Left cardiac atrium (tissue), 4 donors: ENCODE measurements around the gene EP400. TPM values are rescaled to one million over a fixed set of nuclear protein-coding genes. Genes with fewer than 3 reads are reported as not detected.
"Not testable (repeated sequence)": the region's sequence is repeated elsewhere in the genome, so short reads cannot be mapped to it uniquely, and the experiment has no call there.

Experiments
- ATAC-seq, 2 donors: fragments of 200-7000 bp; cut with Tn5 transposase; one replicate each; pipeline ENCODE4 v1.9.1; 2020; ENCODE audit warnings: mild to moderate bottlenecking in 2 of 2, moderate library complexity in 2 of 2
- DNase-seq: peaks from one replicate; pipeline ENCODE4 v3.0.0-alpha.2; 2020
- intact Hi-C, 2 donors: fragments of 100-400 bp; cut with DNase I; formaldehyde crosslinking; loops; one replicate each; pipeline versions ENCODE4 v1.14.1 to v1.15.1; 2022 to 2023
- total RNA-seq, 2 donors: library from RNA; stranded (reverse); fragmentation: NEBNext Ultra II Directional; extraction: Animal tissue kit (Norgen Biotek cat#: 25700); gene quantifications; one replicate each; pipeline ENCODE4 v1.2.1, GENCODE V29; 2021
- donor health status: DM: no; HTN: yes; CAD: no.
- donor health status: DM: no; HTN: yes; CAD: no; lungs with severe emphysema.
- donor health status: DM: yes; HTN: yes; CAD: no.
- donor health status: Dilated cardiomyopathy.

The EP400 gene
- total RNA-seq, 2 donors from 2014 or later, result 15.7 to 21.1 TPM

- intact Hi-C loops, ATAC-seq, DNase-seq: not testable (repeated sequence)
Measured at GRCh38 chr12:132047630-132048029, 97.9 kb downstream of the EP400 start.

DNA sequence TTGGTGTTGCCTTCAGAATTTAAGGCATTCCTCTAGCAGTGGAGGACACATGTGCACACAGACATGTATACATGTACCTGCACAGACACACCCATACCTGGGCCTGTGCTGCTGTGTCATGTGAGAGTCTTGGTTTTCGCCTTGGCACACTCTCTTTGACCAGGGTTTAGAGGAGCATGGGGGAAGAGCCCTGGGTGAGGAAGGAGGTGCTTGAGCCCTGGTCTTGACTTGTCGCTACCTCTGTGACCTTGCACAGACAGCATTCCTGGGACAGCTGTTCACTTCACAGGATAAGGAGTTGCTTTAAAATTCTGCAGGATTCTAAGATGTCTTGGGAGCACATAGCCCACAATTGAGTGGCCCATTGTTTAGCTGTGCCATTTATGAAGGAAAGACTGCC lies 99.7 kb downstream of the EP400 start:
- no peak for ATAC-seq
- no peak for DNase-seq
- intact Hi-C loops, result no loop called here

DNA sequence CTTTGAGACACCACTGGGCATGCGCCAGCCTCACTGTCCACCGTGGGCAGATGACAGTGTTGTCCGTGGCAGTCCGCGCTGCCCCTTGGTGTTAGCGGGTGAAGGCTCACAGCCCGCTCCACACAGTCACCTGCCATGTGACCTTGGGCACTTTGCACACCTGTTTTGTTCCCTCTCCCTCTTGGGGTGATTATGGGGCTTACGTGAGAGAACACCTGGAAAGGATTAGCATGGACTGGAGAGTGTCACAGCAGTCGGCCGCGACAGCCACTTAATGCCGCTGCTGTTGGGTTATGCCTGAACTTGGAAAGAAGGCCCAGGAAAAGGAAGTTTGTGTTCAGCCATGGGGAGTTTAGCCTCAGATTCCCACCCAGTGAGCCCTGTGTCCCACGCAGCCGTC lies 100.1 kb downstream of the EP400 start:
- intact Hi-C loops, result no loop called here
- DNase-seq (no peak), ATAC-seq (no peak)

DNA sequence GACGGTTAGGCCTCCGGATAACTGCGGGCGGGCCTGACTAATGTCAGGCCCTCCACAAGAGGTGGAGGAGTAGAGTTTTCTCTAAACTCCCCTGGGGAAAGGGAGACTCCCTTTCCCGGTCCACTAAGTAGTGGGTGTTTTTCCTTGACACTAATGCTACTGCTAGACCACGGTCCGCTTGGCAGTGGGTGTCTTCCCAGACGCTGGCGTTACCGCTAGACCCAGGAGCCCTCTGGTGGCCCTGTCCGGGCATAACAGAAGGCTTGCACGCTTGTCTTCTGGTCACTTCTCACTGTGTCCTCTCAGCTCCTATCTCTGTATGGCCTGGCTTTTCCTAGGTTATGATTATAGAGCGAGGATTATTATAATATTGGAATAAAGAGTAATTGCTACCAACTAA lies 102.0 kb downstream of the EP400 start:
- ATAC-seq, DNase-seq: not testable (repeated sequence)

DNA sequence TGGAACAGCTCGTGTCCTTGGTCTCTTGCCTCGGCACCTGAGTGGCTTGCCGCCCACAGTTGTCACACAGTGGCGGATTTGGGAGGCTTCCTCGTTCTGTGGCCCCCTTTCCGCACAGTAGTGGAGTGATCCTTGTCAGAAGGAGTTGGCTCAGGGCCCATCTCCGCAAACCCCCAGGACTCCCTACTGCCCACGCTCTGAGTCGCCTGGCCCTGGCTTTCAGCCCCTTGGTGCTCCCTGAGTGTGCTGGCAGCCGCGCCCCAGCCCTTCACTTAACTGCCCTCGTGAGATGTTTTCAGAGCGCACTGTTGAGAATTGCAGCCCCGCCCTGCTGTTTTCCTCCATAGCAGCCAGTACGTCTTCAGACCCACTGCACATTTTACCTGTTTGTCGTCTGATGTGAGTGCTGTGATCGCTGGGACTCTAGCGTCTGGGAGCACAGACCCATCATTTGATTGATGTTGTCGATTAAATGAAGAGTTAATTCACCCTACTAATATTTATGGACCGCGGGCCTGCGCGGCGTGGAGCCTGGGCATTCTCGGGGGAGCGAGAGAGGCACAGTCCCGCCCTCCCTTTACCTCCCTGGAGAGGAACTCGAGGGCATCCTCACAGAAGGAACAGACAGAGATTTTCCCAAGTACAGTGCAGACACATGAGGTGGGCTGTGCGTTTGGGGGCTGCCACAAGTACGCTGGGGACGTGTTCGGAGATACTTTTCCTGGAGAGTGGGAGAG lies 102.6 kb downstream of the EP400 start:
- intact Hi-C loops, result no loop called here
- ATAC-seq (no peak), DNase-seq (no peak)

More for the DNA sequence above, 102.0 kb downstream of the EP400 start:
- intact Hi-C loops, result not testable (repeated sequence)

DNA sequence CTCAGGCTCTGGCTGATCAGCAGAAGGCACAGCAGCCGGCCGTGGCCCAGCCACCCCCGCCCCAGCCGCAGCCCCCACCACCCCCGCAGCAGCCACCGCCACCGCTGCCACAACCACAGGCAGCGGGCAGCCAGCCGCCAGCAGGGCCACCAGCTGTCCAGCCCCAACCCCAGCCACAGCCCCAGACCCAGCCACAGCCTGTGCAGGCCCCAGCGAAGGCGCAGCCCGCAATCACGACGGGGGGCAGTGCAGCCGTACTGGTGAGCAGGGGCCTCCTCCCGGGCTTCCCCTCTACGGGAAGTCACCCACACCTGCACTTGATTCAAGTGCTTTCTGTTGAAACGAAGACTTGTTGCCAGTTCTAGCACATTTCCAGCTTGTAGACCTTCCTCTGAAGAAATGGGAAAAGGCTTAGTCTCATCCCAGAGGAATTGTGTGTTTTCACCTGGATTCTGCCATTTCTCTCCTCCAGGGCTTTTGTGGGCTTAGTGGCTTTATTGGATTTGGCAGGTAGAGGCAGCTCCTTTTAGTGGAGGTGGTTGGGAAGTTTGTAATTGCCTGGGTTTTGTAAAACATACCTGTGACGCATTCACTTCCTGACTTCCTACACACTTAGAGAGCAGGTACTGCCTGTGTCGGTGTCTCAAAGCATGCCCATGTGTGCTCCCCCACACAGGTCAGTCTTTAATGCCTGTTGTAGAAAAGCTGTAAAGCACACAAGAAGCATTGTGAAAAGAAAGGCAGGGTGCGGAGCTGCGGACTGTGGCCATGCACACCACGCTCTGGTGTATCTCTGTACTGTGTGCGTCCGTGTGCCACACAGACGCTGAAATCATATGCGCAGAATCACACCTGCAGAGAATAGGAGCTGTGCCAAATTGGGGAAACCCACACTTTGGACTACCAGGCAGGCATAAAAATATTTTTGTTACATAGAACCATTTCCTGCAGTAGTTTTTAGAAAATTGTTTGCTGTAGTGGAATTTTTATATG lies 103.9 kb downstream of the EP400 start:
- DNase-seq (no peak), ATAC-seq (no peak)
- intact Hi-C loops, result no loop called here

DNA sequence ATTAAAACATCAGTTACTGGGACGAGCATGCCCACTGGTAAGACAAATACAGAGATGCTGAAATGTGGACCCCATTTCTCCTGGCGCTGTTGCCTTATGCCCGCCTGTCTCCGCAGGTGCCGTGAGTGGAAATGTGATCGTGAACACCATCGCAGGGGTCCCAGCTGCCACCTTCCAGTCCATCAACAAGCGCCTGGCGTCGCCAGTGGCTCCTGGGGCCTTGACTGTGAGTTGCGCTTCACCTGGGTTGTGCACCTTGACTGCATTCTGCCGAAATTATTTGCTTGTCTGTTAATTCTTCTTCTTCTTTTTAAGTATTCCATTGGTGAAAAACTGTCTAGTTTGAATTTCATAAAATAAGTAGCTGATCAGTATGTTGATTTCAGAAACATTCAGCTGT lies 105.2 kb downstream of the EP400 start:
- intact Hi-C loops, result no loop called here
- no peak for DNase-seq
- ATAC-seq, result no peak

GRCh38 chr12:132055535-132056096 lies 105.9 kb downstream of the EP400 start:
- DNase-seq (no peak), ATAC-seq (no peak)
- intact Hi-C loops, result no loop called here

- ATAC-seq (no peak), DNase-seq (no peak)
- intact Hi-C loops, result no loop called here
Measured at GRCh38 chr12:132056320-132056719, 106.6 kb downstream of the EP400 start.

DNA sequence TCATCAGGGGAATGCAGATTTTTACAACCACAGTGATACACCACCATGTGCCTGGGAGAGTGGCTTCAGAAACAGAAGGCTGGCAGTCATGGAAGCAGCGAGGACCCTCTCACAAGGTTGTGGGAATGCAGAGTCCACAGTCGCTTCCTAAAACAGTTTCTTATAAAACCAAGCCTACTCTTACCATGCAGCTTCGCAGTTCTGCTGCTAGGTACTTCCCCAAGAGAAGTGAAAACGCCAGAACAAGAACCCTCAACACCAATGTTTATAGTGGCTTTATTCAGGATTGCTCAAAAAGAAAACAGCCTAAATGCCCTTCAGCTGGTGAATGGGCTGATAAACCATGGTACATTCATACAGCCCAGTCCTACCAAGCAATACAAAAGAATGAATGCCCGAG lies 107.2 kb downstream of the EP400 start:
- DNase-seq (no peak), ATAC-seq (no peak)
- intact Hi-C loops, result no loop called here

- intact Hi-C loops, result no loop called here
- ATAC-seq, result no peak
- DNase-seq, result no peak
Measured at GRCh38 chr12:132057691-132058090, 107.9 kb downstream of the EP400 start.

DNA sequence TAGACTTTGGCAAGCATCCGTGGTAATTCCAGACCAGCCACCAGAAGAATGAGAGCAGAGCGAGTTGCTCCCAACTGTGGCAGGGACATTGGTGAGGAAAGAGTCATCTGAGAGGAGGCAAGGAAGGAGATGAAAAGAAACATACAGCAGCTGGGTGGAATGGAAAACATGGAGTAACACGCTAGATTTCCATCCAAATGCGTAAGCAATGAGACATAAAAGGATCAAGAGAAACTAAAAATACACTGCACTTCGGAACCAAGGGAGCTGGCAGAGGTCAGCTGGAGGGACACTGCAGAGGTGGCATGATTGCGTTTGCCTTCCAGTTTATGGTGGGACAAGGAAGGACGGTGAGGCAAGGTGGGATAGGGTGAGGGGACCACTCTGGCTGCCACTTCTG lies 111.5 kb downstream of the EP400 start:
- ATAC-seq (no peak), DNase-seq (no peak)
- intact Hi-C loops, result no loop called here

DNA sequence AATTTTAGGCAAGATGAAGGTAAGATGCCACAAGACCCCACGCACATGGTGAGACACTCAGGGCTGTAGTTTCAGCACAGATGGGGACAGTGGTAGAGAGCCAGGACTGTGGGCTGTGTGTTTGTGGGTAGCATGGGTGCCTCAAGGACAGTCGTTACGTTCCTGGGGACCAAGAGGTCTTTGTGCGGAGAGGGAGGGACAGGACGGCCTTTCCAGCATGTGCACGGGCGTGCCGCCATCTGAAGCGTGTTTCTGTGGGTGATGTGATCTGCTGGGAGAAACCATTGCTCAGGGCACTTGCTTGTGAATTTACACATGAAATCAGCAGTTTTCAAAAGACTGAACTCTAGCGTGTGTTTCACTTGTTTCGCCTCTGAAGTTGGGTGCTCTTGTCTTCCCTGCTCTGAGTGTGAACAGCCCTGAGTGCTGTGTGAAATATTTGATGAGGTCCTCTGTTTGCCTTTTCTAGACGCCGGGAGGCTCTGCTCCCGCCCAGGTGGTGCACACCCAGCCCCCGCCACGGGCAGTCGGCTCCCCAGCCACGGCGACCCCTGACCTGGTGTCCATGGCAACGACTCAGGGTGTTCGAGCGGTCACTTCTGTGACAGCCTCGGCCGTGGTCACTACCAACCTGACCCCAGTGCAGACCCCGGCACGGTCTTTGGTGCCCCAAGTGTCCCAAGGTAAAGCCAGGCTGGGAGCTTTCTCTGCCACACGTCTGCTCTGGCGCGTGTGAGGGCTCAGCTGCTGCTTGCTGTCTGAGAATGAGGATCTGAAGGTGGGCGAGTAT lies 112.1 kb downstream of the EP400 start:
- DNase-seq (no peak), ATAC-seq (no peak)
- intact Hi-C loops, result no loop called here

DNA sequence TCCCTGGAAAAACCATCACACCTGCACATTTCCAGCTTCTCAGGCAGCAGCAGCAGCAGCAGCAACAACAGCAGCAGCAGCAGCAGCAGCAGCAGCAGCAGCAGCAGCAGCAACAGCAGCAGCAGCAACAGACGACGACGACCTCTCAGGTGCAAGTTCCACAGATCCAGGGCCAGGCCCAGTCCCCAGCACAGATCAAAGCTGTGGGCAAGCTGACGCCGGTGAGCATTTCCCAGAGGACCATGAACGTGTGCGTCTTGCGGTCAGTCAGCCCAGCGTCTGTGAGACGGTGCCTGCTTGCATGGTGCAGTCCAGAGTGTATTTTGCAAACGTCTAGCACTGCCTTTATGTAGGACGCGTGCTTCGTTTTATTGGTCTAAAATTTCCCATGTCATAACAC lies 112.7 kb downstream of the EP400 start:
- DNase-seq (no peak), ATAC-seq (no peak)
- intact Hi-C loops, result no loop called here

DNA sequence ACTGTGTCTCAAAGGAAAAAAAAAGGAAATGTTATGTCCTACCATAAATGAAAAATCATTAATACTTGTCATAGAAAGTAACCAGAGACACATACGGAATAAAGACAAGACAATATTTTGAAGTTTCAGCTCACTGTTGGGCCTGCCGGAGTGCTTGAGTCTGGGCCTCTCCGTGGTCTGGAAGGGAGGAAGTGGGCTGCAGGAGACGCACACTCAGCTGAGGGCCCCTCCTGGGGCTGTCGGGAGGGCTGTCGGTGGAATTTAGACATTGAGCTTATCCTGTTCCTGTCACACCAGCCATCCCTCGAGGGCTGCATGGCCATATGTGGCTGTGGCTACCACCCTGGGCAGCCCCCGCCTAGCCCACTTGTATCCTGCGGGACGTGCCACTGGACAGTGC lies 113.7 kb downstream of the EP400 start:
- intact Hi-C loops, result no loop called here
- DNase-seq, result no peak
- ATAC-seq, result no peak

- ATAC-seq, result no peak
- intact Hi-C loops, result no loop called here
Measured at GRCh38 chr12:132064631-132065030, 114.9 kb downstream of the EP400 start.

GRCh38 chr12:132065203-132065602 lies 115.5 kb downstream of the EP400 start:
- no peak for ATAC-seq
- intact Hi-C loops, result no loop called here
- DNase-seq, result no peak

More at GRCh38 chr12:132064631-132065030, 114.9 kb downstream of the EP400 start:
- no peak for DNase-seq

GRCh38 chr12:132065609-132066344 lies 116.0 kb downstream of the EP400 start:
- ATAC-seq (no peak), DNase-seq (no peak)
- intact Hi-C loops, result no loop called here

DNA sequence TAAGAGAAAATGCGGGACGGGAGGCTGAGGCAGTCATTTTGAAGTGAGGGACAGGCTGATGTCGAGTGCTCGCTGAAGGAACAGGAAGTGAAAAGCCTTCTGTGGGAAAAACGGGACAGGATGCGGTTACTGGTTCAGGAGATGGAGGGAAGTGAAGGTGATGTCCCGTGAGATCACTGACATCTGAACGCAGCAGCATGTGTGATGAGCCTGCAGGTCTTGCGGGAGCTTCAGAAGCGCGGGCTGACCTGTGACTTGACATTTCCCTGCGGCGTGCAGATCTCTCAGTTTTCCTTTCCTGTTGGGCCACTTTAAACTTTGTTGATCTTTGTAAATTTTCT lies 116.6 kb downstream of the EP400 start:
- ATAC-seq (no peak), DNase-seq (no peak)
- intact Hi-C loops, result no loop called here
